Astrocyte of the hippocampus (primary cell): ENCODE data around the gene TEX38.
"Not testable (repeated sequence)": the region's sequence is repeated elsewhere in the genome, so short reads cannot be mapped to it uniquely, and the experiment has no call there.

Source experiments
- DNase-seq: peaks from one replicate; pipeline ENCODE4 v3.0.0; 2011; ENCODE audit warnings: low read depth, low spot score

TEX38 gene

DNA sequence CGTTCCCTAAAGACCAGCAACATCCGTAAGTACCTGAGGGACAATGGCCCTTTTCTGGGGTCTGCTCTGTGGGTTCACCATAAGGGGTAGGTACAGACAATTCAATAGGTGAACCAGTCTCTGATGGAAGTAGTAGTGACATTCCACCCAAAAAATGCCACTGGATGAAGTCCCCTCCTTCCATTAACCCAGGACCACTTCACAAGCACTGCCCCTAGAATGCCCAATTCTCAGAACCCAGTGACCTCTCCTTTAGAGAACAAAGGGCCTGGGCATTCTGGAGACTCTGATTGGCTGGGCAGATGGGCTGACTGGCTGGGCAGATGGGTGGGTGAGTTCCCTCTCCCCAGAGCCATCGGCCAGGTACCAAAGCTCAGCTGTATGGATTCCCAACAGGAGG lies at the start of gene TEX38:
Gene TEX38 (plus strand): TSS at position 301 of the 400 bp plus-strand sequence. CDS start 81 bp downstream, at position 382.
- no peak for DNase-seq

GRCh38 chr1:46621930-46622329 lies 49.7 kb upstream of the TEX38 start:
- no peak for DNase-seq

DNA sequence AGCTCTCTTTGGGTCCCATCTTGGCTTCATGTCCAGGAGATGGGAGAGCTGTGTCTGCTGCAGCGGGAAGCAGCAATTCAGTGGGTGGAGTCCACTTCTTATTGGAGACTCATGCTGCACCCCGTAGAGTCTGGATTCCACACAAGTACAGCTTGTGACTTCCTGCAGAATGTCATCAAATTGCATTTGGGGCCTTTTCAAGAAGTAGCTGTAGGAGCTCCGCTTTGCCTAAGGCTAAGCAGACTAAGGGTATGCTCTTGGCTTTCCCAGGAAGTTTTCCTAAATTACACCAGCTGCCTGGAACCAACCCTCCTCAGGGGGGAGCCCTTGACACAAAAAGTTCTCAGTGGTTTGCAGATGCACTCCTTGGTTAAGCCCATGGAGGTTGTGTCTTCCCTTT lies 49.3 kb upstream of the TEX38 start:
- no peak for DNase-seq

- no peak for DNase-seq
These were observed 47.7 kb upstream of the TEX38 start for GRCh38 chr1:46623743-46624644.

GRCh38 chr1:46630719-46631118 lies 40.9 kb upstream of the TEX38 start:
- no peak for DNase-seq

DNA sequence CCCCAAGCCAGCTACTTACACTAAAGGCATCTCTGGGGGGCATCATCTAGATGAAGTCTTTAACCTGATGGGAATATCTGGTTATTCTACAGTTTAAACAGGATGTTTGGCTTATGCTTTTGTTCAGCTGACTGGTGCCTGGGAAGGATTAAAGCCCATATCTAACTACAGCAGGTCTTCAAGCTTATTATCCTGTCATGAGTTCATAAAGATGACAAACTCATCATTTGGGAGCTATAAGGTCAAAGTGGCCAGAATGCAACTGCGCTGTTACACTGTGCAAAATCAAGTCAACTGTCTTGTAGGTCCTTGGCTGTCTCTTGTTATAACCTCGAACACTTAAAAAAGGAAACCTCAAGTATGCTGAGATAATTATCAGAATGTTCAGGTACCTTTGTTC lies 36.4 kb upstream of the TEX38 start:
- no peak for DNase-seq

- no peak for DNase-seq
These were observed 34.1 kb upstream of the TEX38 start for GRCh38 chr1:46637444-46638083.

GRCh38 chr1:46638921-46639320 lies 32.7 kb upstream of the TEX38 start:
- DNase-seq, result no peak

GRCh38 chr1:46639547-46639946 lies 32.1 kb upstream of the TEX38 start:
- DNase-seq, result no peak

- no peak for DNase-seq
These were observed 29.5 kb upstream of the TEX38 start for GRCh38 chr1:46642115-46642680.

- DNase-seq, result peak; percentile 93
These were observed 28.3 kb upstream of the TEX38 start for GRCh38 chr1:46643368-46643775.

DNA sequence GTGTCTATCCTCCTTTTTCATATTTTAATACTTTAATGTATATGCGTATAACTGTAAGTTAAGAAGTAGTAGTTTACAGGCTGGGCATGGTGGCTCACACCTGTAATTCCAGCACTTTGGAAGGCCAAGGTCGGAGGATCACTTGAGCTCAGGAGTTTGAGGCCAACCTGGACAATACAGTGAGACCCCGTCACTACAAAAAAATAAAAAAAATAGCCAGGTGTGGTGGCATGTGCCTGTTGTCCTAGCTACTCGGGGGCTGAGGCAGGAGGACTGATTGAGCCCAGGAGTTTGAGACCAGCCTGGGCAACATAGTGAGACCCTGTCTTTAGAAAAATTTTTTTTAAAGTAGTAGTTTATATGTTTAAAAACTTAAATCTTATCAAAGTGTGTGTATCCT lies 25.8 kb upstream of the TEX38 start:
- DNase-seq, result no peak

GRCh38 chr1:46646331-46646730 lies 25.3 kb upstream of the TEX38 start:
- DNase-seq, result no peak

DNA sequence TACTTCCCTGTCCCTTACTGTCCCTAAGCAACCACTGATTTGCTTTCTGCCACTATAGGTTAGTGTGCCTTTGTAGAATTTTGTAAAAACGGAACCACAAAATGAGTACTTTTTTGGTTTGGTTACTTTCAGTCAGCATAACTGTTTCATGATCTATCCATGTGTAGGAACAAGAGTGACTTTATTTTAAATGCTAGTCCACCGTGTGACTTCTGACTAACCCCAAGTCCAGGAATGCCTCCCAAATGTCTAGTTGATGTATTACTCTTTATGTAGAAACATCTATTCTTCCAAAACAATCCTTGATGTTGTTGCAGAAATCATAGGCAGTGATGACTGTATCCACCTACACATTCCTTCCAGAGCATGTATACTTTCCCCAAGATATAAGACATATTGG lies 24.8 kb upstream of the TEX38 start:
- no peak for DNase-seq

DNA sequence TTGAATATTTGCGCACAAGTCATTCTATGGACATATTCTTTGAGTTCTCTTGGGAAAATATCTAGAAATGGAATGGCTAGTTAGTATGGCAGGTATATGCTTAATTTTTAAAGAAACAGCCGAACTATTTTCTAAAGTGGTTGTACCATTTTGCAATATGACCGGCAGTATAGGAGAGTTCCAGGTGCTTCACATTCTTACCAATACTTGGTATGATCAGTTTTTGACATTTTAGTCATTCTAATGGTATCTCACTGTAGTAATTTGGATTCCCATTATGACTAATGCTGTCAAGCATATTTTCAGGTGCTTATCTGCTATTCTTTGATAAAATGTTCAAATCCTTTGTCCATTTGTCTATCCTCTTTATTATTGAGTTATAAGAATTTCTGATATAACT lies 24.0 kb upstream of the TEX38 start:
- DNase-seq, result no peak

DNA sequence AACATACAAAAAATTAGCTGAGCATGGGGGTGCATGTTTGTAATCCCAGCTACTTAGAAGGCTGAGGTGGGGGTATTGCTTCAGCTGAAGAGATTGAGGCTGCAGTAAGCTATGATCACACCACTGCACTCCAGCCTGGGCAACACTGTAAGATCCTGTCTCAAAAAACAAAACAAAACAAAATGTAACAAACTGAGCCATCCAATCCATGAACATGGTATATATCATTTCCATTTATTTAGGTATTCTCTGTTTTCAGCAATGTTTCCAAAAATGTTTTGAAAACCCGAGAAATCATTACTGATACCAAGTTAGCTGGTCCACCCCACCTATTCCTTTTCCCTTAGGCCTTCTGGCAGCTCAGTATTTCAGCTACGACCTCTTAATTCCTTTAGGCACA lies 21.9 kb upstream of the TEX38 start:
- DNase-seq, result no peak

GRCh38 chr1:46650491-46650890 lies 21.2 kb upstream of the TEX38 start:
- no peak for DNase-seq

DNA sequence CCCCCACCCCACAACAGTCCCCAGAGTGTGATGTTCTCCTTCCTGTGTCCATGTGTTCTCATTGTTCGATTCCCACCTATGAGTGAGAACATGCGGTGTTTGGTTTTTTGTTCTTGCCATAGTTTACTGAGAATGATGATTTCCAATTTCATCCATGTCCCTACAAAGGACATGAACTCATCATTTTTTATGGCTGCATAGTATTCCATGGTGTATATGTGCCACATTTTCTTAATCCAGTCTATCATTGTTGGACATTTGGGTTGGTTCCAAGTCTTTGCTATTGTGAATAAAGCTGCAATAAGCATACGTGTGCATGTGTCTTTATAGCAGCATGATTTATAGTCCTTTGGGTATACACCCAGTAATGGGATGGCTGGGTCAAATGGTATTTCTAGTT lies 20.5 kb upstream of the TEX38 start:
- DNase-seq, result not testable (repeated sequence)

- DNase-seq, result no peak
These were observed 19.1 kb upstream of the TEX38 start for GRCh38 chr1:46652321-46653100.

GRCh38 chr1:46653405-46653958 lies 18.2 kb upstream of the TEX38 start:
- no peak for DNase-seq

- DNase-seq, result no peak
These were observed 17.6 kb upstream of the TEX38 start for GRCh38 chr1:46654012-46654411.

GRCh38 chr1:46654698-46655097 lies 17.0 kb upstream of the TEX38 start:
- not testable (repeated sequence) for DNase-seq
